H1 (cell line): ENCODE measurements around the gene VAV2. TPM values are rescaled to one million over a fixed set of nuclear protein-coding genes. Genes with fewer than 3 reads are reported as not detected.

Experiments
- CTCF ChIA-PET: fragments of 300-600 bp; sonication (Branson Sonifier 250); formaldehyde crosslinking; loops from one replicate; lab custom pipeline; 2021; ENCODE audit not compliant: partially characterized antibody; lab: Charles Lee
- POLR2A ChIA-PET: fragments of 300-600 bp; sonication (Branson Sonifier 250); formaldehyde crosslinking; loops from one replicate; lab custom pipeline; 2021; ENCODE audit warnings: inconsistent platforms; ENCODE audit not compliant: partially characterized antibody; lab: Charles Lee
- DNase-seq, 2 experiments: peaks; one replicate each; pipeline versions ENCODE4 v3.0.0 to v3.0.0-alpha.2; 2010 to 2022; ENCODE audit warnings: low spot score in 2 of 2, low read depth in 1 of 2, mixed read lengths in 1 of 2
- FAIRE-seq: peaks from 2 replicates; lab custom pipeline; 2011; peaks lifted over from hg19 to GRCh38; lab: Jason Lieb, UNC
- H2AFZ ChIP-seq: 2 replicates; pipeline ENCODE4 v1.8.1; 2012; ENCODE audit warnings: low read length, inconsistent platforms
- H2AK5ac ChIP-seq: 2 replicates; pipeline ENCODE4 v1.6.1; 2013; ENCODE audit warnings: low read depth, low read length
- H2BK120ac ChIP-seq: replicated peaks from 2 replicates; pipeline ENCODE3; 2013; ENCODE audit warnings: low read depth, low read length, inconsistent platforms
- H2BK12ac ChIP-seq: 2 replicates; pipeline ENCODE4 v1.6.1; 2013; ENCODE audit warnings: low read depth, low read length
- H2BK15ac ChIP-seq: 2 replicates; pipeline ENCODE4 v1.6.1; 2013; ENCODE audit warnings: low read length
- H2BK20ac ChIP-seq: 2 replicates; pipeline ENCODE4 v1.6.1; 2013; ENCODE audit warnings: low read length
- H2BK5ac ChIP-seq: 2 replicates; pipeline ENCODE4 v1.6.1; 2013; ENCODE audit warnings: low read depth, low read length
- H3K14ac ChIP-seq: 2 replicates; pipeline ENCODE4 v1.6.1; 2013; ENCODE audit warnings: inconsistent platforms; ENCODE audit not compliant: insufficient read length
- H3K18ac ChIP-seq: 2 replicates; pipeline ENCODE4 v1.6.1; 2013; ENCODE audit warnings: low read length; ENCODE audit errors: extremely low read depth
- H3K23ac ChIP-seq: 2 replicates; pipeline ENCODE4 v1.6.1; 2013; ENCODE audit warnings: inconsistent platforms; ENCODE audit not compliant: insufficient read length
- H3K23me2 ChIP-seq: 2 replicates; pipeline ENCODE4 v1.6.1; 2013; ENCODE audit warnings: low read depth, low read length
- H3K27ac ChIP-seq: 2 replicates; pipeline ENCODE4 v1.6.1; 2011; ENCODE audit warnings: low read depth, low read length, inconsistent platforms
- H3K27me3 ChIP-seq, 4 experiments: replicated peaks in 1 of 4; 1 replicate in 1 of 4; 2 replicates in 3 of 4; pipeline versions ENCODE4 v1.6.1 to v1.8.1; 2011 to 2013; ENCODE audit warnings: low read length in 3 of 4, mild to moderate bottlenecking in 3 of 4, inconsistent platforms in 2 of 4, mixed read lengths in 2 of 4, moderate library complexity in 1 of 4; ENCODE audit not compliant: control insufficient read depth in 3 of 4, insufficient read depth in 3 of 4; ENCODE audit errors: extremely low read depth in 1 of 4
- H3K36me3 ChIP-seq, 4 experiments: 2 replicates each; pipeline versions ENCODE4 v1.6.1 to v1.8.1; 2011 to 2013; ENCODE audit warnings: mild to moderate bottlenecking in 4 of 4, low read length in 3 of 4, moderate library complexity in 2 of 4, control low read depth in 1 of 4, inconsistent platforms in 1 of 4; ENCODE audit not compliant: insufficient read depth in 4 of 4, control insufficient read depth in 2 of 4
- H3K4ac ChIP-seq: replicated peaks from 2 replicates; pipeline ENCODE3; 2013; ENCODE audit warnings: low read length, low read depth, mixed read lengths, inconsistent platforms; ENCODE audit not compliant: insufficient read length
- H3K4me1 ChIP-seq, 4 experiments: replicated peaks in 1 of 4; 1 replicate in 1 of 4; 2 replicates in 3 of 4; pipeline versions ENCODE4 v1.6.1 to v1.8.1; 2011 to 2013; ENCODE audit warnings: low read length in 3 of 4, inconsistent platforms in 2 of 4, mixed read lengths in 1 of 4; ENCODE audit not compliant: insufficient read depth in 4 of 4, control insufficient read depth in 3 of 4
- H3K4me2 ChIP-seq, 2 experiments: 2 replicates each; pipeline versions ENCODE4 v1.6.1 to v1.8.1; 2011 to 2013; ENCODE audit warnings: low read depth in 2 of 2, low read length in 2 of 2, control low read depth in 1 of 2, inconsistent platforms in 1 of 2, mild to moderate bottlenecking in 1 of 2; ENCODE audit not compliant: insufficient read depth in 1 of 2
- H3K4me3 ChIP-seq, 4 experiments: fragments of 200-600, 300-600 bp in 1 of 4; sonication (generic), shearing (Covaris generic), sonication (Bioruptor Twin) in 1 of 4; 2 replicates each; pipeline versions ENCODE4 v1.5.1 to v1.8.1; 2011 to 2016; ENCODE audit warnings: low read length in 4 of 4, low read depth in 3 of 4, control low read depth in 2 of 4, inconsistent platforms in 2 of 4, mild to moderate bottlenecking in 2 of 4, mixed read lengths in 1 of 4, moderate library complexity in 1 of 4; ENCODE audit not compliant: insufficient read depth in 2 of 4; ENCODE audit errors: extremely low read depth in 1 of 4
- H3K56ac ChIP-seq: replicated peaks from 2 replicates; pipeline ENCODE3; 2013; ENCODE audit warnings: low read depth, mild to moderate bottlenecking, mixed read lengths, low read length, inconsistent platforms; ENCODE audit not compliant: insufficient read length
- H3K79me1 ChIP-seq: 2 replicates; pipeline ENCODE4 v1.6.1; 2013; ENCODE audit warnings: low read depth, low read length, control low read depth
- H3K79me2 ChIP-seq, 2 experiments: 2 replicates each; pipeline versions ENCODE4 v1.6.1 to v1.8.1; 2012 to 2013; ENCODE audit warnings: low read length in 2 of 2, mild to moderate bottlenecking in 2 of 2, inconsistent platforms in 1 of 2; ENCODE audit not compliant: insufficient read depth in 2 of 2, control insufficient read depth in 1 of 2
- H3K9ac ChIP-seq, 4 experiments: replicated peaks in 1 of 4; 1 replicate in 1 of 4; 2 replicates in 3 of 4; pipeline versions ENCODE4 v1.6.1 to v1.8.1; 2011 to 2013; ENCODE audit warnings: low read depth in 3 of 4, low read length in 3 of 4, control low read depth in 2 of 4, mild to moderate bottlenecking in 2 of 4, moderate library complexity in 2 of 4, inconsistent platforms in 1 of 4; ENCODE audit errors: extremely low read depth in 1 of 4
- H3K9me3 ChIP-seq, 2 experiments: 2 replicates each; pipeline versions ENCODE4 v1.6.1 to v1.8.1; 2012 to 2013; ENCODE audit warnings: mild to moderate bottlenecking in 2 of 2, moderate library complexity in 2 of 2, control low read depth in 1 of 2, inconsistent platforms in 1 of 2, low read depth in 1 of 2, low read length in 1 of 2, mixed read lengths in 1 of 2; ENCODE audit not compliant: insufficient read depth in 2 of 2
- H4K20me1 ChIP-seq, 2 experiments: replicated peaks in 1 of 2; 2 replicates each; pipeline versions ENCODE3 to v1.8.1; 2011 to 2013; ENCODE audit warnings: inconsistent platforms in 2 of 2, low read length in 2 of 2, mild to moderate bottlenecking in 1 of 2; ENCODE audit not compliant: insufficient read depth in 2 of 2, control insufficient read depth in 1 of 2
- H4K5ac ChIP-seq: 2 replicates; pipeline ENCODE4 v1.6.1; 2013; ENCODE audit warnings: low read length, low read depth, mixed read lengths, inconsistent platforms; ENCODE audit not compliant: insufficient read length
- H4K8ac ChIP-seq: 2 replicates; pipeline ENCODE4 v1.8.0; 2013; ENCODE audit warnings: mild to moderate bottlenecking, moderate library complexity, low read length, inconsistent platforms; ENCODE audit not compliant: insufficient read depth; ENCODE audit errors: extremely low read depth
- H4K91ac ChIP-seq: replicated peaks from 2 replicates; pipeline ENCODE3; 2013; ENCODE audit warnings: low read length, mixed read lengths, inconsistent platforms; ENCODE audit not compliant: insufficient read length
- CTCF ChIP-seq, 3 experiments: IDR thresholded peaks; 1 replicate in 2 of 3; 2 replicates in 1 of 3; pipeline versions ENCODE4 v1.5.1 to v1.6.1; 2011; ENCODE audit warnings: low read length in 3 of 3, mild to moderate bottlenecking in 3 of 3, inconsistent platforms in 2 of 3, low read depth in 1 of 3, moderate library complexity in 1 of 3; ENCODE audit not compliant: insufficient read depth in 1 of 3; ENCODE audit errors: control extremely low read depth in 1 of 3
- RAD21 ChIP-seq, 2 experiments: IDR thresholded peaks in 1 of 2; conservative IDR thresholded peaks in 1 of 2; 2 replicates each; pipeline ENCODE4 v1.6.1; 2011; ENCODE audit warnings: low read depth in 2 of 2, low read length in 2 of 2, improper control_type of control experiment in 1 of 2, inconsistent platforms in 1 of 2, mild to moderate bottlenecking in 1 of 2, moderate library complexity in 1 of 2
- SUZ12 ChIP-seq: fragments of 200-600 bp; sonication (generic); IDR thresholded peaks from 2 replicates; pipeline ENCODE4 v1.6.1; 2012; ENCODE audit warnings: mild to moderate bottlenecking, inconsistent platforms, low read length, moderate library complexity, mixed read lengths
- WGBS, 2 experiments: shearing (Covaris generic) in 1 of 2; methylation state at CpG; one replicate each; pipeline versions ENCODE4 v1.1.6 to v1.1.7; 2013 to 2015; ENCODE audit warnings: low lambda C conversion rate in 2 of 2, mixed read lengths in 2 of 2, inconsistent platforms in 1 of 2, low coverage in 1 of 2, missing lambda C conversion rate in 1 of 2; ENCODE audit not compliant: insufficient replicate concordance in 2 of 2, insufficient coverage in 1 of 2, insufficient read length in 1 of 2; ENCODE audit errors: extremely low coverage in 1 of 2, missing lambda C conversion rate in 1 of 2; 5-methylcytosine and 5-hydroxymethylcytosine counted together
- polyA plus RNA-seq, 7 experiments: library from polyadenylated mRNA; depleted of rRNA in 3 of 7; stranded (reverse) in 5 of 7; unstranded in 2 of 7; fragments of >200 nt in 5 of 7; fragments of 200-250 nt in 2 of 7; gene quantifications; 1 replicate in 5 of 7; 2 replicates in 1 of 7; 4 replicates in 1 of 7; pipeline versions ENCODE4 v1.2.1 to v1.2.3, GENCODE V29; 2011 to 2013; ENCODE audit warnings: missing spikeins in 2 of 7, mixed read lengths in 2 of 7
- total RNA-seq: library from RNA; stranded (reverse); fragmentation: NEBNext Ultra II Directional; extraction: Animal tissue kit (Norgen Biotek cat#: 25700); gene quantifications from 2 replicates; pipeline ENCODE4 v1.2.1, GENCODE V29; 2021

The VAV2 gene
- total and polyA plus RNA-seq, 2 of the 8 experiments (the other 6 are each of a cell fraction or from before 2014, with no cell fraction given), result 13.6 to 37.6 TPM

DNA sequence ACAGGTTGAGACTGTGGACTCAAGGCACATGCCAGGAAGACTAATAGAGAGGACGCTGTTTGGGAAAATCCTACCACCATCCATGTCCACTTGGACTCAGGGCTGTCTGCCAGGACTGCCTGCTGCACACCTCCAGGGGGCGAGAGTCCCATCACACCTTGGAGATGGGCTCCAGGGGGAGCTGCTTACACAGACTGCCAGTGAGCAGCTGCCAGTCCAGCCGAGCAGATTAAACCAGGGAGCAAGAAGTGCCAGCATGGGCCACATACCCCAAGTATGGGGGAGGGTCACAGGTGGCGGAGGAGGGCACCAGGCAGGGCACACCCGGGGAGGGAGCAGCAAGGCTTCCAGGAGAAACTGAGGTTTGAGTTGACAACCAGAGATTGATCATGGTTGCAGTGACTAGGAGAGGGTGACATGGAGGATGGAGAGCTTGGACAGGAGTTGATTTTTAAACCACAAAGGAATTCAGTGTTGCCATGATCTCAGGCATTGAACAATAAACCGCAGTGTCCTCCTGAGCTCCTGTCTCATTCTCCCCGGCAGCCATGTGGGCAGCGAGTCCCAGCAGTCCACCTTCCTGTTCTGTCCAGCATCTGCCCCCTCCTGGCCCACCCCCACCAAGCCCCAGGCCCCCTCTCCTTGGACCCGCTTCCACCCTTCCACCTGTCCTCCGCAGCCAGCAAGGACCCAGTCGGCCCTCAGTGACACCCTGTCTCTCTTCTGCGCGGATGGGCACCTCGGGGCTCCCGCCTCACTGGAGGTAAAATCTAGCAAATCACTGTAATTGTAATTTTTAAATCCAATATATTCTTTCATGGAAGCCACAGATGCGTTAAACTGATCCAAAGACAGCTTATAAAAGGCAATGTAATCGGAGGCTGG is 3.1 kb upstream of the VAV2 start:
- Histone ChIP-seq H2BK20ac (no peak overlapping the region), H3K4me1 (peaks cover 0 to 17% (median 10%) of the 10 kb centered on the region in 4 experiments; a peak in 5 of 7 replicates), H3K27me3 (no peaks in the 10 kb centered on the region), H2BK5ac (no peak overlapping the region), H3K36me3 (no peaks in the 10 kb centered on the region), H3K9ac (no peak overlapping the region), H4K5ac (no peak overlapping the region), H2BK120ac (no peak overlapping the region), H3K4ac (no peak overlapping the region), H2BK15ac (no peak overlapping the region), H3K14ac (no peak overlapping the region), H3K79me1 (peaks cover 3% of the 10 kb centered on the region; the same call in 1 of the 2 replicates), H4K20me1 (peaks cover 6 to 12% of the 10 kb centered on the region in 2 experiments), H3K23ac (no peak overlapping the region), H2AK5ac (no peak overlapping the region), H3K4me3 (no peak overlapping the region), H2AFZ (no peak overlapping the region), H3K9me3 (no peaks in the 10 kb centered on the region), H3K56ac (no peak overlapping the region), H3K79me2 (peaks cover 3 to 11% of the 10 kb centered on the region in 2 experiments; a peak in 3 of 4 replicates), H4K8ac (no peak overlapping the region), H4K91ac (no peak overlapping the region), H3K27ac (no peak overlapping the region), H3K18ac (no peak overlapping the region), H3K23me2 (peaks cover 15% of the 10 kb centered on the region; the same call in 1 of the 2 replicates), H3K4me2 (no peak overlapping the region), H2BK12ac (no peak overlapping the region)
- no peak for TF ChIP-seq SUZ12
- TF ChIP-seq RAD21 (IDR thresholded peaks at IDR 0.05 in 1 of 2, conservative IDR thresholded peaks at IDR 0.05 in 1 of 2; ENCODE audit: low read depth in 2 of 2, low read length in 2 of 2), result peak in 1 of 2 experiments; percentile 33; a peak in 2 of 4 replicates
- TF ChIP-seq CTCF (IDR thresholded peaks at IDR 0.05; ENCODE audit: control extremely low read depth in 1 of 3, insufficient read depth in 1 of 3, low read depth in 1 of 3, low read length in 3 of 3), result peak in 2 of 3 experiments; percentile 56 to 94; a peak in 3 of 4 replicates
- FAIRE-seq, result no peak
- DNase-seq, result no peak
- 92% methylated on average over 15 of the region's 17 CpGs; no CpG with 5 or more reads in 1 of the 2 experiments for WGBS, 2 experiments
- POLR2A ChIA-PET, result interaction anchor here (0.6 to 1.3 kb wide), 5 partner anchors 11 to 155 kb away, joined by 3 read pairs; no protein-coding TSS in a partner anchor
- CTCF ChIA-PET, result interaction anchor here (0.7 to 5.5 kb wide), 52 partner anchors 11 to 505 kb away, joined by 3 to 75 read pairs (median 7); partner anchors contain the start of gene SARDH
